GM21737 (cell line): ENCODE measurements around the gene UBP1.
"Not testable (repeated sequence)": the region's sequence is repeated elsewhere in the genome, so short reads cannot be mapped to it uniquely, and the experiment has no call there.

Experiments used
- ATAC-seq: cut with Tn5 transposase; IDR thresholded peaks from one replicate; pipeline ENCODE4 v1.9.1; 2021; ENCODE audit warnings: mild to moderate bottlenecking, moderate library complexity; ENCODE audit not compliant: unreplicated experiment

The UBP1 gene

DNA sequence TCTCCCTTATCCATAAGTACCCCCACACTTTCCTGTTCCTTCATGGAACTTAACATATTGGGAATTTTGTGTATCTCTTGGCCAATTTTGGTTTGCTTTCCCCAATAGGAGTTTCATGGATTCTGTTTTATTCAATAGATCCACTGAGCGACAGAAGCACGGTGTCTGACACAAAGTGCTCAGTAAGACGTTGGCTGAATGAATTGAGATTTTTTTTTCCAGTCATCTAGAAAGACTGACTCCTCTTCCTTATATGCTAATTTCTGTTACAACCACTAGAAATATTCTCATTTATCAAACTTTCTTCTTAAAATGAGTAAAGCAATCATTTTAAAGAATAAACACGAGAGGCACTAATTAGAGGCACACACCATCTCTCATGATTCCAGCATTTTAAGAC, 48.1 kb downstream of the UBP1 start:
- no peak for ATAC-seq

DNA sequence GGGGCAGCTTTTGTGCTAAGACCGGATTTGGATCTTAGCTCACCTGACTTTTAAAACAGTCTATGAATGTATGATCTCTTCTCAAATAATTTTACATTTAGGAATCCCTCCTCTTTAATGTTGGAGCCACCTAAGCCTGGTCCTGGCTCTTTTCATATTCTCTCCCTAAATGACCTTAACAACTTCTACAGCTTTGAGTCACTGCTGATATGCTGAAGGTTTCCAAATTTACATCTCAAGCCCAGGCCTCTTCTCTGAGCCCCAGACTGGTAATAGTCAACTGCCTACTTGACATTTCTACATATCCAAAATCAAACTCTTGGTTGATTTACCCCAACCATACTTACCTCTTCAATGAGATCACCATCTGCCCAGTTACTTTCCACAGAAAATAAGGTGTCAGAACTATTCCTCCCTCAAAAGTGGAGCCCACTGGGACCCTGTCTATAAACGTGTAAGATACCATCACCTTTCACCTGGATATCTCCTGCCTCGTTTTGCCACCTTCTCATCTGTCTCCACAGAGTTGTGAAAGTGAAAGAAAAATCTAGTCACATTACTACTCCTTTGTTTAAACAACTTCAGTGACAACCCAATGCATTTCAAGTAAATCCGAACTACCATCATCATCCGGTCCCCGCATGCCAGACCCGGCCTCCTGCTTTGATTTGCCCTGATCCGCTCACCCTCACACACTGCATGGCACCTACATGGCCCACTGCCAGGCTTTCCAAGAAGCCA, 48.8 kb downstream of the UBP1 start:
- no peak for ATAC-seq

DNA sequence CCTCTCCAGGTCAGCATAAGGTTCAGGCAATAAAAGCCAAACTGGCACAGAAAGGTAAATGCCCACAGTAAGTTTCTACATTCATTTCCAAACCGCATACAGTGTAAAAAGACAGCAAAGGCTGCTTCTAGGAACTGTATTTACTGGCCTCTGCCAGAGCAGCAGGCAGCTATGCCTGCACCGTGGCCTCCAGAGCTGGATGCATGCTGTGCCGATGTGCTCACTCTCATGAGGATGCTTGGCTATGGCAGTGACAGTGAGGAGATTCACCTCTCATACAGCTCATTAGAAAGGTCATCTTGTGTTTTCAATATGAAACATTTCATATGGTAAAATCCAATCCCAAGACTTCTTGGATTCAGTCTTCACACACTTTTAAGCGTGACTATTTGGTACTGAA, 50.3 kb downstream of the UBP1 start:
- no peak for ATAC-seq

DNA sequence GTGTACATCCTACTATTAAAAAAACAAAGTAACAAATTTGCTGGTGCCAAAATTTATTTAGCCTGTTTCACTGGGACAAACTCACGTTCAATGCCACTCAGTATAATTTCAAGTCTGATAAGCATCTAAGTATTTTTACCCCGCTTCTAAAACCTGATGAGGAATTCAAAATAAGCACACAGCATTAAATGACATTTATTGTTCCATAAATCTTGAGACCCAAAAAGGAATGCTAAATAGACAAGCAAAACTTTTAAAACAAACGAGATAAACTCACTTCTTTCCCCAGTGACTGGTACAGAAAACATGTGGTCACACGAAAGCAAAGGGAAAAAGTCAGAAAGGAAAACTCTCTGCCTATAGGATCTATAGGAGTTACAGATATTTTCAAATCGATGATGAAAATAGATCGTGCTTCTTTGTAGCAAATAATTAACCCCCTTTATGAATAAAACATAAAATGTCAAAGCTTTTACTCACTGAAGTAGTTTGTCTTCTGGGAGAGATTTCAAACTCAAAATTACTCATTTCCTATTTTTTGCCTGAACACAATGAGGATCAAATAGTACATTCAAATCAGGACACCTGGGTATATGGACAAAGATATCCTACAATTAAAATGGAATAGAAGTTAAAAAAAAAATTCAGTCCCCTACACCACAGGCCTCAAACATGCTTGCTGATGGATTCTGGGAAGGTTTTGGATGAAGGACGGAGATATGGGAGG, 51.7 kb downstream of the UBP1 start:
- no peak for ATAC-seq

DNA sequence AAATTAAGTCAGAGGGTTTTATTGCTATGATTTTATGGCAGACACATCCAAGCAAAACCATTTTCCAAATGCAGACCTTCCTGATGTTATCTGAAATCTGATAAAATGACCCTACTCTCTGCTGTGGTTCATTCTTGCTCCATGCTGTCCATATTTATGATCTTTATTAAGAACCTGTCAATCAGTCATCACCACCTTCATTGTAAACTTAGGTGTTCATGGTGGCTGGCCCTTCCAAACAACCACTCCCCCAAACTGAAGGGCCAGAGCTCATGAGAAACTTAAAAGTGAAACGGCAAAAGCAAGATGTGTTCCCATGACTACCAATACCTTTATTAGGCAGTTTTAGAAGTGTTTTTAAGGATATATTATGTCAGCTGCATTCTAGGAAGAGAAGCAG, 53.6 kb downstream of the UBP1 start:
- ATAC-seq, result no peak

DNA sequence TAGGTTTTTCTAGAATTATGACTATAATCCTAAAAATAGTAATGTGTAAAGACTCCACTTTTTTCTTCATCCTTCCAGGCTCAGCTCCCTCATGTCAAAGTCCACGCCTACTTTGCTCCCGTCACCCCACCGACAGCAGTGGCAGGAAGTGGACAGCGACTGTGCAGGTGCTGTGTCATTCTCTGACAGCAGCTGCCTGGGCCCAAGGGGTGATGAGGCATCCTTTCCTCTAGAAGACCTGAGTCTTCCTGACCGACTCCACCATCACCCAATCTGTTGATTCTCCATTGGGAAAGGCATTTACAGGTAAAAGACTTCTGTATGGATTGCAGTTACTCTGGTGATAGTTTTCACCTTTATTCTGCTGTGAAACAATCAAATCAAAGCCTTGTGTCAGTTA, 54.8 kb downstream of the UBP1 start:
- no peak for ATAC-seq

DNA sequence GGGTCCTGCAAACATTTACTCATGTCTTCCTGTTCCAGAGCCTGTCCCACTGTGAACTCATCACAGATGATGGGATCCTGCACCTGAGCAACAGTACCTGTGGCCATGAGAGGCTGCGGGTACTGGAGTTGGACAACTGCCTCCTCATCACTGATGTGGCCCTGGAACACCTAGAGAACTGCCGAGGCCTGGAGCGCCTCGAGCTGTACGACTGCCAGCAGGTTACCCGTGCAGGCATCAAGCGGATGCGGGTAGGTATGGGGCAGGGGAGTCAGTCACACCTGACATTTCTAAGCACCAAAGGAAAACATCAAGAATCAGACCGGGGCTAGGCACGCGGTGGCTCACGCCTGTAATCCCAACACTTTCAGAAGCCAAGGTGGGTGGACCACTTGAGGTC, 56.3 kb downstream of the UBP1 start:
- ATAC-seq, result no peak

DNA sequence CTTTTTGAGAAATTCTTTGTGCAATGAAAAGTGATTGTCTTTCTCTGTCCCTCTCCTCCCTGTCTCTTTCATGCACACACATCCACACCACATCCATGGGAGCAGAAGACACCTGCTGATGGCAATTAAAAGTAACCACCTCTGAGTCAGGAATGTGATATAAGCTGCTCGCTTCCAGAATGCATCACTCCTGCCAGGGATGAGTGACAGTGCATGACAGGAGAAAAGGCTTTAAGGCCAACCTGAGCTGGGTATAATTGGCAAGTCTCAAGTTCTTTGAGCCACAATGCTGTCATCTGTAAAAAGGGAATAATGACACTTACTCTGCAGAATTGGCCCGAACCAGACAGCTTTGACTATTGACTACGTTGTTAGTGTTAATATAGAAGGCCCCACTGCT, 59.6 kb downstream of the UBP1 start:
- no peak for ATAC-seq

DNA sequence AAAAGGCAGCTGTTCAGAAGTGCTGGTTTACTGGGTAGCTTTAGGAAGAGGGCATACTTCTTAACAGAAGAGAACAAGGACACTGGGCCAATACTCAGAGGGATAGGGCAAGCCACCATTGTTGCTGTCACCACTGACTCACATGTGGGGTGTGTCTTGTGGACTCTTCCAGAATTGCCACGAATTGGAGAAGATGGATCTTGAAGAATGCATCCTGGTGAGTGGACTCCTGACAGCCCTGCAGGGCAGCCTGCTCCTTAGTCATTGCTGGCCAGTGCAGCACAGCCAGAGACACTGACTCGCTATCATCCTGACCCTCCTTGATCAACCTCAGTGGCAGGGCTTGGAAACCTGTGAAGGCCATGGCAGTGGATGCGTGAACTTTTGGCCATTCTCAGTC, 62.3 kb downstream of the UBP1 start:
- no peak for ATAC-seq

DNA sequence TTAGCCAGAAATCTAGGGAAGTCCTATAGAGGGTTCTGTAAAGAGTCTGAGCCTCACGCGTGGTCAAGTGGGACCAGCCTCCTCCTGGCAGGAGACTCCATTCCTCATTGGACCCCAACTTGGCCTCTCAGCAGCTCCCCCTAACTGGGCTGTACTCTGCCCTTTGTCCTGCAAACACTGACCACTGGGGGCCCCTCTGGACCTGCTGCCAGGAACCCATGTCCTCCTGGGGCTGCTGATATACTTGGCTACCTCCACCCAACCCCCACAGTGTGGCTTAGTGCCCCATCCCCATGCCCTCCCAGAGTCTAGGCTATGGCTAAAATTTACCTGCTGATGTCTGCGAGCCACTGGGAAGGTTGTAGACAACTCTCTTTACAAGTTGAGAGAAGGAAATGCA, 62.7 kb downstream of the UBP1 start:
- ATAC-seq, result no peak

DNA sequence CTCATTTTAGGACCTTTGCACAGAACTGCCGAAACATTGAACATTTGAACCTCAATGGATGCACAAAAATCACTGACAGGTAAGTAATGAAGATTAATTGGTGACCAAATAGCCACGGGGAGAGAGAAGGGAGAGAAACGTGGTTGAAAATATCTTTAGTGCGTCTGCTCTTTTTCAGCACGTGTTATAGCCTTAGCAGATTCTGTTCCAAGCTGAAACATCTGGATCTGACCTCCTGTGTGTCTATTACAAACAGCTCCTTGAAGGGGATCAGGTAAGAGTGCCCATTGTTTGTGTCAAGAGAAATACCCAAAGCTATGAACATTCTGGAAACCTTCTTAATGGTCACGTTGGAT, 67.1 kb downstream of the UBP1 start:
- no peak for ATAC-seq

DNA sequence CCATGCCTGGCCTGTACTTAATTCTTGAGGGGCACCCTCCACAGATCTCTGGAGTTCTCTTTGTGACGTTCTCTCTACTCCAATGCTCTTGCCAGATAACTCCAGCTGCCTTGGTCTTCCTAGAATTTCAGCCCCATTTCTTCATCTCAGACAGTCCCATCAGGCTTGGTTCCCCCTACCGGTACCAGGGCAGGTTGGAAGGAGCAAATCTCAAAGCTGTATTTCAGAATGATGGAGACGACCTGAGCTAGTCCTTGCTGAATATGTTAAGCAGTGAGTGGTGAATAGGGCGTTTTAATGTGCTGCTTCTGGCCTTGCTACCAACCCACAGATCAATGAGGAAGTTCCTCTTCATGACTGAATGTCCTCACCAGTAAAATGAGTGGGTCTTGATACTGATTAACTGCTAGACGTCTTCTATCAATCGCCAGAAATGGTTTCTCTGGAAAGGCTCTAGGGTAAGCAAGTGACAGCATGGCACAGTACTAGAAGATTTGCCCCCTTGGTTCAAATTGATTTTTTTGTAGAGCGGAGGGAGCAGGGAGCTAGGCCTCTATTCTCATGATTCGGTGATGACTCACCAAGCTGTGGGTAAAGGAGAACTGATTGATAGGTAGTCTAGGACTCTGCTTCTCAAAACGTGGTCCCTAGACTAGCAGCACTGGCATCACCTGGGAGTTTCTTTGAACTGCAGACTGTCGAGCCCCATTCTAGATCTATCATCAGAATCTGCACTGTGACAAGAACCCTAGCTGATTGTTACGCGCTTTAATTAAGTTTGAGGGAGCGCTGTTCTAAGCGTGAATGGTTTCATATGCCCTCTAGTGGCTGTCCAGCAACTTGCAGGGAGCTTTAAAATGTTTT, 67.8 kb downstream of the UBP1 start:
- no peak for ATAC-seq

DNA sequence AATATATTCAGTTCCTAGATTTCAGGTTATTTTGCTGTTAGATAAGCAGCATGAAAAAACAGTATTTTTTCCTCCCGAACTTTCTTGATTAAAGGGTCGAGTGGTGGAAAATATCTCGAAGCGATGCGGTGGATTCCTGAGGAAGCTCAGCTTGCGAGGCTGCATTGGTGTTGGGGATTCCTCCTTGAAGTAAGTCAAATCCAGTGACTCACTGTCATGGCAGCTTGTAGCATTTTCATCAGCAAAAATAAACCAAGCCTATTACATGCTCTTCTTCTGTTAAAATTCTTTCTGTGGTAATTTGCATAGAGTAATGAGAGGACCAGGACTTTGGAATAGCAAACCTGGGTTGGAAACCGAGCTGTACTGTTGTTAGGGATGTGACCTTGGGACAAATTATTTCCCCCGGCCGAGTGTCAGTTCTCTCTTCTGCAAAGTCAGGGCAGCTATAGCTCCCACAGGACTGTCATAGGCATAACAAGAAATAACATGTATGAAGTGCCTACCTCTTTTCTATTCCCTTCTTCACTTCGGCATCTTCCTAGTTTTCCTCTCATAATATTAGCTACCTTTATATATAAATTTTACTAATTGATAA, 75.6 kb downstream of the UBP1 start:
- ATAC-seq, result no peak

DNA sequence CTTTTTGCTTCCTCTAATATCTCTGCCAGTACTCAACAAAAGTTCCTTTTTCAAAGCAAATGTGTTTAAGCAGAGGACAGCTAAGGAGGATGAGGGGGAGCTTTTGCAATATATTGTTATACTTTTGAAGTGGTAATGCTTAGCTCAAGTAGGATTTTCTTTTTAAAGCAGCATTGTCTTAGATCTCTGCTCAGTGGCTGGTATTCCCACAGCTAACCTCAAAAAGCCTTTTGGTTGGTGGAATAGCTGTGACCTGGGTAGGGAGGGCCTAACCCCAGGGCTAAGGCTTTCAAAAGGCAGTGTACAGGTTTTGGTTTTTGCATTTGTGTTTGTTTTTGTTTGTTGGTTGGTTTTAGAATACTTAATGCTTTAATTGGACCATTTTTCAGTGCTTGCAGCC, 76.1 kb downstream of the UBP1 start:
- ATAC-seq, result no peak

DNA sequence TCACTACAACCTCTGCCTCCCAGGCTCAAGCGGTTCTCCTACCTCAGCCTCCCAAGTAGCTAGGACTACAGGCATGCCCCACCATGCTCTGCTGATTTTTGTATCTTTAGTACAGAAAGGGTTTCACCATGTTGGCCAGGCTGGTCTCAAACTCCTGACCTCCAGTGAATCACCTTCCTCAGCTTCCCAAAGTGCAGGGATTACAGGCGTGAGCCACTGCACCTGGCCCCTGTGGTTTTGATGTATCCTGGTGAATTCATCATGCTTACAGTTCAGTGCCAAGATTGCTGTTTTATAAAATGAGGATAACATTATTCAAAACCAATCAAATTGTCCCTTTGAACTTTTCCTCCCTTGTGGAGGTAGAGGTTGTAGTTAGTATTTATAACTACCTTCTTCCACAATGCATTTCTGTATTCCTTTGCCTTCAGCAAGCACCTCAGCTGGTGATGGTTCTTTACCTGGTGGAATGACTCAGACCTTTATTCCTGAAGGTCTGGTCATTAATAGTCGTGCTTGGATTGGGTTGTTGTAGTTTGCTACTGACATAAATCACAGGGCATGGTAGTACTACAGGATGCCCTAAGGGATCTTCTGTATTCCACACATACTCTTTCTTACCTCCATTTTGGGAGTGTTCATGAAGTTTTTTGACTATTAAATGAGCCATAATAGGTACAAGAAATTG, 76.9 kb downstream of the UBP1 start:
- no peak for ATAC-seq

DNA sequence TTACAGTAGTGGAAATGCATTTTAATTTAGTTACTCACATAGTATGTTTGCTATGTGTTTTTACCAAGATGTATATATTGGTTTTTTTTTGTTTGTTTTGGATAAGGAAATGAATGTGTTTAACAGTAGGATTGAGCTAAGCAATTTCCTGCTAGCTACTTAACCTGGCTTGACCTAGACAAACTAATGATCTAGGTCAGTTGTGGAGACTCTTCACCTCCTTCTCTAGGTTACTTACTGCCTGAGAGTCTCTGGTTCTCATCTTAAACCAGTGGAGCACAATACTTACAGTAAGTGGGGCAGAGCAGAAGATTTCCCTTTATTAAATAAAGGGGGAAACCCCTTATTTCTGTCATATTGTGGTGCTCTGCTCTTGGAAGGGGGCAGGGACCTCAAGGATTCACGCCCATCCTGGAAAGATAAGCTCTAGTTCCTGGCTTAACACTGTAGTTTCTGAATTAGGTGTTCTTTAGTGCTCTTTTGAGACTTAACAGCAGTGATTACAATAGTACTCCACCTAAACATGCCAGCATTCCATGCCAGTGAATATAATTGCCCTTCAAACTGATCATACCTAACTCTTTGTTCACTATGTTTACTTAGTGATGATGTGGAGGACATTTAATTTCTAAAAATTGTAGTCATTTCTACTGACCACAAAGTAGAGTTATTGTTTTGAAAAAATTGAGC, 79.9 kb downstream of the UBP1 start:
- no peak for ATAC-seq

DNA sequence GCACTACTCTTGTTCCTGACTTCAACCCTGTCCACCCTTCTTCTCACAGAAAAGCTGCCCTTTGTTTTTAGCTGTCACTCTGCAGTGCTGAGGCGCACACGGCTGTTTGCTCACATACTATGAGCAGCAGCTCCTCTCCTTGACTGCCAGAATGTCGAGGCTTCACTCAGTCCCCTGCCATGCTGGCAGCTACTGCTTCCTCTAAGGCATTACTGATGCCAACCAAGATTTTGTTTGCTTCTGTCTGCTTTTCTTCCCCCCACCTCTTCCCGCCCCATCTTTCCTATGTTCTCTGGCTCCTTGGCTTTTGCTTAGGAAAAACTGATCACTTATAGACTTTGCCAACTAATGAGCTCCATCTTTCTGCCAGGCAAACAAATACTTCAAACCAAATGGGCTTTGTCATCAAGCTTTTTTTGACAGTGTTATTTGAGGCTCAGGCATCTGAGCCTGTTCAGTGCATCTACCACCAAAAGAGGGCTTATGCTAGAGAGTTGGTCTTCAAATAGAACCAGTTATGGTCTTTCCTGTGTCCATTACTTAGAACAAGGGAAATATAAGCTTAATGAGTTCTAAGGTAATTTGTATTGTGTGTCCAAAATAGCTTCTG, 81.9 kb downstream of the UBP1 start:
- no peak for ATAC-seq

DNA sequence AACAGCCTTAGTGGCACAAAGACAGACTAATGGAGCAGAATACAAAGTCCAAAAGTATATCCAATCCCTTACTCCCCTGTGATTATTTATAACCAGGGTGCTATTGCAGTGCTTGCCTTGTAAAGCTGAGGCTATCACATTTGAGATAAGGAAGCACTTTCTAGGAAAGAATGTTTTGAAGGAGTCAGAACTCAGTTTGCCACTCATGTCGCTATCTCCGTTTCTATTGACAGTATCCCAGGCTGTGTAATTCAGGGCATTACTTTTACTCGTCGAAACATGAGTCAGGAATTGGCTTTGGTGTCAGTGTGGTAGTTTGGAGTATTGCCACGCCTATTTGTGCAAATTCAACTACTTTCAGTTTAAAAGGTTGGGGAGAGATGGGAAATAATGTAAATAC, 84.6 kb downstream of the UBP1 start:
- ATAC-seq, result no peak

DNA sequence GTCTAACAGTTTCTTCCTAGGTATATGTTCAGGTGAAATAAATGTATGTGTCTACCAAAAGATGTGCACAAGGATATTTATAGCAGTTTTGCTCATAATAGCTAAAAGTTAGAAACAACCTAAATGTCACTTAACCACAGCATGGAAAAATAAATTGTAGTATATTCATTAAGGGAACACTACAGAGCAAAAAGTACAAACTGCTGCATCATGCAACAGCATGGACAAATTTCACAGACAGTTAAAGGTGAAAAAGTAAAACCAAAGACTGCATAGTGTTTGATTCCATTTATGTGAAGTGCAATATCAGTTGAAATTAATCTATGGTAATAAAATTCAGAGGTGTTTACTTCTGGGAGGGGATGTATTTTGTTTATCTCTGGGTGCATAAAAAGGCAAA, 100.4 kb downstream of the UBP1 start:
- no peak for ATAC-seq

DNA sequence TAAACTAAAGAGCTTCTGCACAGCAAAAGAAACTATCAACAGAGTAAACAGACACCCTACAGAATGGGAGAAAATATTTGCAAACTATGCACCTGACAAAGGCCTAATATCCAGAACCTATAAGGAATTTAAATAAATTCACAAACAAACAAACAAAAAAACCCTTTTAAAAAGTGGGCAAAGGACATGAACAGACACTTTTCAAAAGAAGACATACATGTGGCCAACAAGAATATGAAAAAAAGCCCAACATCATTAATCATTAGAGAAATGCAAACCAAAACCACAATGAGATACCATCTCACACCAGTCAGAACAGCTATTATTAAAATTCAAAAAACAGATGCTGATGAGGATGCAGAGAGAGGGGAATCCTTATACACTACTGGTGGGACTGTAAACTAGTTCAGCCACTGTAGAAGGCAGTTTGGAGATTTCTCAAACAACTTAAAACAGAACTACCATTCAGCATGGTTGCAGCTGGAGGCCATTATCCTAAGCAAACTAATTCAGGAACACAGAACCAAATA, 101.2 kb downstream of the UBP1 start:
- not testable (repeated sequence) for ATAC-seq
